HEK293 (cell line): ENCODE results near the gene DLD.

Source experiments
- CTCF ChIA-PET: fragments of 350-600 bp; formaldehyde crosslinking; extraction: SDS; loops from one replicate; lab custom pipeline; 2021; ENCODE audit warnings: antibody characterized with exemption; lab: Yijun Ruan, JAX
- POLR2A ChIA-PET: fragments of 300-600 bp; formaldehyde crosslinking; extraction: SDS; loops from one replicate; lab custom pipeline; 2020; ENCODE audit warnings: antibody characterized with exemption, inconsistent platforms; lab: Yijun Ruan, JAX
- H3K27ac ChIP-seq: fragments of 200-500 bp; sonication (Bioruptor generic); 2 replicates; pipeline ENCODE4 v1.5.1; 2014; ENCODE audit warnings: low read depth, low read length, control low read depth, inconsistent platforms; ENCODE audit errors: extremely low read depth
- H3K36me3 ChIP-seq, 2 experiments: fragments of 200-500 bp in 1 of 2; sonication (Bioruptor generic) in 1 of 2; 1 replicate in 1 of 2; 2 replicates in 1 of 2; pipeline ENCODE4 v1.5.1; 2014 to 2017; ENCODE audit warnings: inconsistent platforms in 2 of 2, low read length in 2 of 2; ENCODE audit not compliant: control insufficient read depth in 2 of 2, insufficient read depth in 1 of 2
- H3K4me1 ChIP-seq: fragments of 200-500 bp; sonication (Bioruptor generic); 2 replicates; pipeline ENCODE4 v1.5.1; 2014; ENCODE audit warnings: mild to moderate bottlenecking, low read length, inconsistent platforms; ENCODE audit not compliant: control insufficient read depth, insufficient read depth
- H3K4me3 ChIP-seq: 2 replicates; pipeline ENCODE4 v1.5.1; 2011; ENCODE audit warnings: low read depth, mild to moderate bottlenecking, control low read depth, low read length, moderate library complexity
- H3K9me3 ChIP-seq: fragments of 200-500 bp; sonication (Bioruptor generic); 2 replicates; pipeline ENCODE4 v1.5.1; 2014; ENCODE audit warnings: low read depth, low read length, inconsistent platforms; ENCODE audit not compliant: control insufficient read depth, insufficient read depth
- BCL11A ChIP-seq: fragments of 450-650 bp; formaldehyde crosslinking; IDR thresholded peaks from 2 replicates; pipeline ENCODE4 v1.5.1; 2016; ENCODE audit warnings: low read depth, missing biosample characterization, missing genetic modification characterization
- GLIS2 ChIP-seq: fragments of 450-650 bp; formaldehyde crosslinking; IDR thresholded peaks from 2 replicates; pipeline ENCODE4 v1.5.1; 2016; ENCODE audit warnings: missing biosample characterization, missing genetic modification characterization
- KLF8 ChIP-seq: fragments of 450-650 bp; formaldehyde crosslinking; IDR thresholded peaks from 2 replicates; pipeline ENCODE4 v1.5.1; 2016; ENCODE audit warnings: missing biosample characterization, missing genetic modification characterization
- RBAK ChIP-seq: fragments of 450-650 bp; formaldehyde crosslinking; IDR thresholded peaks from 2 replicates; pipeline ENCODE4 v1.5.1; 2016; ENCODE audit warnings: missing biosample characterization, missing genetic modification characterization
- ZBTB48 ChIP-seq: fragments of 450-650 bp; formaldehyde crosslinking; IDR thresholded peaks from 2 replicates; pipeline ENCODE4 v1.5.1; 2016; ENCODE audit warnings: missing biosample characterization, missing genetic modification characterization
- ZFHX2 ChIP-seq: fragments of 450-650 bp; formaldehyde crosslinking; conservative IDR thresholded peaks from 2 replicates; pipeline ENCODE4 v1.5.1; 2016; ENCODE audit warnings: missing biosample characterization, missing genetic modification characterization
- ZFP37 ChIP-seq: fragments of 450-650 bp; formaldehyde crosslinking; IDR thresholded peaks from 2 replicates; pipeline ENCODE4 v1.5.1; 2016; ENCODE audit warnings: missing biosample characterization, missing genetic modification characterization
- ZNF121 ChIP-seq: fragments of 450-650 bp; formaldehyde crosslinking; IDR thresholded peaks from 2 replicates; pipeline ENCODE4 v1.5.1; 2016; ENCODE audit warnings: missing biosample characterization, missing genetic modification characterization
- ZNF132 ChIP-seq: fragments of 450-650 bp; formaldehyde crosslinking; IDR thresholded peaks from 2 replicates; pipeline ENCODE4 v1.5.1; 2017; ENCODE audit warnings: missing biosample characterization, missing genetic modification characterization, borderline replicate concordance
- ZNF138 ChIP-seq: fragments of 450-650 bp; formaldehyde crosslinking; IDR thresholded peaks from 2 replicates; pipeline ENCODE4 v1.5.1; 2016; ENCODE audit warnings: missing biosample characterization, missing genetic modification characterization, borderline replicate concordance
- ZNF223 ChIP-seq: fragments of 450-650 bp; formaldehyde crosslinking; IDR thresholded peaks from 2 replicates; pipeline ENCODE4 v1.5.1; 2016; ENCODE audit warnings: missing biosample characterization, missing genetic modification characterization
- ZNF239 ChIP-seq: fragments of 450-650 bp; formaldehyde crosslinking; IDR thresholded peaks from 2 replicates; pipeline ENCODE4 v1.5.1; 2016; ENCODE audit warnings: missing biosample characterization, missing genetic modification characterization
- ZNF274 ChIP-seq, 2 experiments: fragments of 200-500 bp in 1 of 2; fragments of 450-650 bp in 1 of 2; sonication (Bioruptor generic) in 1 of 2; formaldehyde crosslinking in 1 of 2; IDR thresholded peaks; 2 replicates each; pipeline versions ENCODE4 v1.5.1 to v1.6.1; 2014 to 2016; ENCODE audit warnings: borderline replicate concordance in 1 of 2, inconsistent platforms in 1 of 2, low read length in 1 of 2, missing biosample characterization in 1 of 2, missing genetic modification characterization in 1 of 2
- ZNF335 ChIP-seq: fragments of 450-650 bp; formaldehyde crosslinking; conservative IDR thresholded peaks from 2 replicates; pipeline ENCODE4 v1.5.1; 2016; ENCODE audit warnings: missing biosample characterization, missing genetic modification characterization
- ZNF530 ChIP-seq: fragments of 450-650 bp; formaldehyde crosslinking; IDR thresholded peaks from 2 replicates; pipeline ENCODE4 v1.5.1; 2016; ENCODE audit warnings: low read depth, missing biosample characterization, missing genetic modification characterization
- ZNF555 ChIP-seq: fragments of 450-650 bp; formaldehyde crosslinking; conservative IDR thresholded peaks from 2 replicates; pipeline ENCODE4 v1.5.1; 2017; ENCODE audit warnings: missing biosample characterization, mild to moderate bottlenecking, missing genetic modification characterization, inconsistent platforms
- ZNF600 ChIP-seq: fragments of 450-650 bp; formaldehyde crosslinking; IDR thresholded peaks from 2 replicates; pipeline ENCODE4 v1.5.1; 2016; ENCODE audit warnings: missing biosample characterization, missing genetic modification characterization
- ZNF621 ChIP-seq: fragments of 450-650 bp; formaldehyde crosslinking; IDR thresholded peaks from 2 replicates; pipeline ENCODE4 v1.5.1; 2017; ENCODE audit warnings: missing biosample characterization, missing genetic modification characterization
- ZNF654 ChIP-seq: fragments of 450-650 bp; formaldehyde crosslinking; IDR thresholded peaks from 2 replicates; pipeline ENCODE4 v1.5.1; 2016; ENCODE audit warnings: low read depth, missing biosample characterization, missing genetic modification characterization
- ZNF701 ChIP-seq: fragments of 450-650 bp; formaldehyde crosslinking; IDR thresholded peaks from 2 replicates; pipeline ENCODE4 v1.5.1; 2016; ENCODE audit warnings: missing biosample characterization, missing genetic modification characterization
- ZNF707 ChIP-seq: fragments of 450-650 bp; formaldehyde crosslinking; IDR thresholded peaks from 2 replicates; pipeline ENCODE4 v1.5.1; 2016; ENCODE audit warnings: missing biosample characterization, missing genetic modification characterization
- ZNF76 ChIP-seq: fragments of 450-650 bp; formaldehyde crosslinking; IDR thresholded peaks from 2 replicates; pipeline ENCODE4; 2016; ENCODE audit warnings: low read depth, missing biosample characterization, missing genetic modification characterization, borderline replicate concordance
- ZNF777 ChIP-seq: fragments of 450-650 bp; formaldehyde crosslinking; IDR thresholded peaks from 2 replicates; pipeline ENCODE4 v1.5.1; 2017; ENCODE audit warnings: missing biosample characterization, missing genetic modification characterization, borderline replicate concordance
- TF ChIP-seq, protein P1 (sequence below): fragments of 450-650 bp; formaldehyde crosslinking; IDR thresholded peaks from 2 replicates; pipeline ENCODE4 v1.5.1; 2016; ENCODE audit warnings: missing biosample characterization, missing genetic modification characterization, borderline replicate concordance
- TF ChIP-seq, protein P2 (sequence below): fragments of 450-650 bp; formaldehyde crosslinking; IDR thresholded peaks from 2 replicates; pipeline ENCODE4 v1.5.1; 2016; ENCODE audit warnings: missing biosample characterization, missing genetic modification characterization
- TF ChIP-seq, protein P3 (sequence below): IDR thresholded peaks from 2 replicates; pipeline ENCODE4 v1.6.1; 2011; ENCODE audit warnings: mild to moderate bottlenecking, low read depth, low read length, borderline replicate concordance
- TF ChIP-seq, protein P4 (sequence below): sonication (generic); formaldehyde crosslinking; IDR thresholded peaks from 2 replicates; pipeline ENCODE4 v1.8.1; 2022; ENCODE audit warnings: mild to moderate bottlenecking, moderate library complexity, missing genetic modification reagents

Gene DLD

DNA sequence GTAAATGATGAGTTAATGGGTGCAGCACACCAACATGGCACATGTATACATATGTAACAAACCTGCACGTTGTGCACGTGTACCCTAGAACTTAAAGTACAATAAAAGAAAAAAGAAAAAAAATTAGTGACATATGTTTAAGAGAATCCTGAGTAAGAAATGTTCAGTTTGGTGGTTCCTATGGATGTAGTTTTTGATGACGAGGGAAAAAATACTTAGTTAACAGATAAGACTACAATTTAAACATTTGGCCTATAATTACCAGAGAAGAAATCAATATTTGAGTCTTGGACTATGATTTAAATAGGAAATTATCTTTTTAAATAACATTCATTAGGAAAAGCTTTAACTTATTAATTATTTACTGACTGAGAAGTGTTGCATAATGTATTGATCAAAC, 48.8 kb upstream of the DLD start:
- ChIA-PET CTCF (no interaction called here), POLR2A (no interaction called here)
- Histone ChIP-seq H3K4me1 (no peaks in the 10 kb centered on the region; the same call in 1 of the 2 replicates), H3K27ac (no peak overlapping the region), H3K36me3 (no peaks in the 10 kb centered on the region), H3K4me3 (no peak overlapping the region), H3K9me3 (no peaks in the 10 kb centered on the region)
- TF ChIP-seq ZNF223 (tag by site-specific recombination) (no peak), ZNF621 (tag by site-specific recombination) (no peak), ZNF138 (tag by site-specific recombination) (no peak), RBAK (tag by site-specific recombination) (no peak), ZFP37 (tag by site-specific recombination) (no peak), ZNF530 (tag by site-specific recombination) (no peak), ZNF654 (no peak), ZNF274 (IDR thresholded peaks at IDR 0.05; ENCODE audit: low read length) (no peak), ZNF274 (tag by site-specific recombination; IDR thresholded peaks at IDR 0.05; ENCODE audit: borderline replicate concordance) (no peak), ZBTB48 (tag by site-specific recombination) (no peak), ZNF600 (tag by site-specific recombination) (no peak)
- TF ChIP-seq, protein P1, sequence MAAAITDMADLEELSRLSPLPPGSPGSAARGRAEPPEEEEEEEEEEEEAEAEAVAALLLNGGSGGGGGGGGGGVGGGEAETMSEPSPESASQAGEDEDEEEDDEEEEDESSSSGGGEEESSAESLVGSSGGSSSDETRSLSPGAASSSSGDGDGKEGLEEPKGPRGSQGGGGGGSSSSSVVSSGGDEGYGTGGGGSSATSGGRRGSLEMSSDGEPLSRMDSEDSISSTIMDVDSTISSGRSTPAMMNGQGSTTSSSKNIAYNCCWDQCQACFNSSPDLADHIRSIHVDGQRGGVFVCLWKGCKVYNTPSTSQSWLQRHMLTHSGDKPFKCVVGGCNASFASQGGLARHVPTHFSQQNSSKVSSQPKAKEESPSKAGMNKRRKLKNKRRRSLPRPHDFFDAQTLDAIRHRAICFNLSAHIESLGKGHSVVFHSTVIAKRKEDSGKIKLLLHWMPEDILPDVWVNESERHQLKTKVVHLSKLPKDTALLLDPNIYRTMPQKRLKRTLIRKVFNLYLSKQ (tag by site-specific recombination) = no peak
- TF ChIP-seq, protein P2, sequence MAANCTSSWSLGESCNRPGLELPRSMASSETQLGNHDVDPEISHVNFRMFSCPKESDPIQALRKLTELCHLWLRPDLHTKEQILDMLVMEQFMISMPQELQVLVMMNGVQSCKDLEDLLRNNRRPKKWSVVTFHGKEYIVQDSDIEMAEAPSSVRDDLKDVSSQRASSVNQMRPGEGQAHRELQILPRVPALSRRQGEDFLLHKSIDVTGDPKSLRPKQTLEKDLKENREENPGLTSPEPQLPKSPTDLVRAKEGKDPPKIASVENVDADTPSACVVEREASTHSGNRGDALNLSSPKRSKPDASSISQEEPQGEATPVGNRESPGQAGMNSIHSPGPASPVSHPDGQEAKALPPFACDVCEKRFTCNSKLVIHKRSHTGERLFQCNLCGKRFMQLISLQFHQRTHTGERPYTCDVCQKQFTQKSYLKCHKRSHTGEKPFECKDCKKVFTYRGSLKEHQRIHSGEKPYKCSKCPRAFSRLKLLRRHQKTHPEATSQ = no peak
- TF ChIP-seq, protein P3, sequence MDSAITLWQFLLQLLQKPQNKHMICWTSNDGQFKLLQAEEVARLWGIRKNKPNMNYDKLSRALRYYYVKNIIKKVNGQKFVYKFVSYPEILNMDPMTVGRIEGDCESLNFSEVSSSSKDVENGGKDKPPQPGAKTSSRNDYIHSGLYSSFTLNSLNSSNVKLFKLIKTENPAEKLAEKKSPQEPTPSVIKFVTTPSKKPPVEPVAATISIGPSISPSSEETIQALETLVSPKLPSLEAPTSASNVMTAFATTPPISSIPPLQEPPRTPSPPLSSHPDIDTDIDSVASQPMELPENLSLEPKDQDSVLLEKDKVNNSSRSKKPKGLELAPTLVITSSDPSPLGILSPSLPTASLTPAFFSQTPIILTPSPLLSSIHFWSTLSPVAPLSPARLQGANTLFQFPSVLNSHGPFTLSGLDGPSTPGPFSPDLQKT = no peak

DNA sequence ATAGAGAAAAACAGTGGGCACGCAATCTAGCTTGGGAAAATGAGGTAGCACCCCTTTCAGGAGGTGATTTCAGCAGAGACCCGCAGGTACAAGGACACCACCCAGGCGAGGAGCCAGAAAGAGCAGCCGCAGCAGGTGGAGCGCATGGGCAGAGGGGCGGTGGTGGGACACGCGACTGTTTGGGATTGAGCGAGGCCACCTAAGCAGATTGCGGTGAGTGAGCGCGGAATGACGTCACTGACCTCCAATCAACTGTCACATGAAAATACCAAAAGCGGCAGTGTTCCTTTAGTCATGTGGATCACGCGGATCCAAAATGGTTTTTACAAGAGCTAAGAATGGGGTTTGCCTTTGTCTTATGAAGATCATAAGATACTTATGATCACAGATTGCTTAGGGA, 47.8 kb upstream of the DLD start:
- ChIA-PET POLR2A (no interaction called here), CTCF (no interaction called here)
- TF ChIP-seq ZNF701 (no peak), ZFHX2 (no peak), ZNF239 (tag by site-specific recombination) (no peak), ZNF274 (IDR thresholded peaks at IDR 0.05; ENCODE audit: low read length) (no peak), ZNF274 (tag by site-specific recombination; IDR thresholded peaks at IDR 0.05; ENCODE audit: borderline replicate concordance) (no peak), ZNF138 (tag by site-specific recombination) (no peak), ZNF777 (tag by site-specific recombination) (no peak), ZNF707 (tag by site-specific recombination) (no peak), GLIS2 (tag by site-specific recombination) (no peak), KLF8 (tag by site-specific recombination) (no peak), ZNF555 (tag by site-specific recombination) (no peak), ZNF121 (tag by site-specific recombination) (no peak), ZNF335 (tag by site-specific recombination) (no peak), BCL11A (tag by site-specific recombination) (no peak), ZNF76 (tag by site-specific recombination) (no peak), ZNF132 (no peak)
- TF ChIP-seq, protein P4, sequence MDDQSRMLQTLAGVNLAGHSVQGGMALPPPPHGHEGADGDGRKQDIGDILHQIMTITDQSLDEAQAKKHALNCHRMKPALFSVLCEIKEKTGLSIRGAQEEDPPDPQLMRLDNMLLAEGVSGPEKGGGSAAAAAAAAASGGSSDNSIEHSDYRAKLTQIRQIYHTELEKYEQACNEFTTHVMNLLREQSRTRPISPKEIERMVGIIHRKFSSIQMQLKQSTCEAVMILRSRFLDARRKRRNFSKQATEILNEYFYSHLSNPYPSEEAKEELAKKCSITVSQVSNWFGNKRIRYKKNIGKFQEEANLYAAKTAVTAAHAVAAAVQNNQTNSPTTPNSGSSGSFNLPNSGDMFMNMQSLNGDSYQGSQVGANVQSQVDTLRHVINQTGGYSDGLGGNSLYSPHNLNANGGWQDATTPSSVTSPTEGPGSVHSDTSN = no peak
- no peak overlapping the region for H3K27ac ChIP-seq
- no peak overlapping the region for H3K4me3 ChIP-seq
- no peaks in the 10 kb centered on the region for H3K9me3 ChIP-seq
- no peaks in the 10 kb centered on the region for H3K4me1 ChIP-seq
- no peaks in the 10 kb centered on the region for H3K36me3 ChIP-seq
